SKM-1 treated with dmso at 0.1 percent for 144 hours (cell line): ENCODE data around the gene MPPED1.

Experiments used
- DNase-seq: peaks from one replicate; lab custom pipeline; 2025; ENCODE audit not compliant: unreplicated experiment; lab: John Stamatoyannopoulos, UW

MPPED1 gene

GRCh38 chr22:43514476-43515157 is 102.8 kb downstream of the MPPED1 start:
- DNase-seq: no peak

- DNase-seq: no peak
These were observed 103.6 kb downstream of the MPPED1 start for GRCh38 chr22:43515411-43515810.

GRCh38 chr22:43515902-43516301 is 104.1 kb downstream of the MPPED1 start:
- DNase-seq: no peak

- no peak for DNase-seq
These were observed 104.6 kb downstream of the MPPED1 start for GRCh38 chr22:43516386-43516785.

GRCh38 chr22:43516996-43517635 is 105.3 kb downstream of the MPPED1 start:
- DNase-seq: no peak

GRCh38 chr22:43520632-43521039 is 108.8 kb downstream of the MPPED1 start:
- DNase-seq: no peak

DNA sequence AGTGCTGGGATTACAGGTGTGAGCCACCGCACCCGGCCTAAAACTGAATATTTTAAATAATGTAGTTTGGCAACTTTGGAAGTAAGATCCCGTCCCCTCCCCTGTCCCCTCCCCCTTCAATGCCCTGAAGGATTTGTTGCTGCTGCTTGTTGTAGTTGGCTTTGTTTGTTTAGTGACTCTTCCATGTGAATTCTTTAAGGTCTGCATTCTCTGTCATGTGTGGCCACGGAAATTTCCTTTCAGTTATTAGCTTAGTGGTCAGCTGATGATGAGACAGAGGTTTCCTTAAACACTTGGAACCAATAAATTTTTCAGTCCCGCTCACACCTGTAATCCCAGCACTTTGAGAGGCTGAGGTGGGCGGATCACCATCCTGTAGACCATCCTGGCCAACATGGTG is 109.9 kb downstream of the MPPED1 start:
- DNase-seq: no peak

GRCh38 chr22:43526117-43526655 is 114.4 kb downstream of the MPPED1 start:
- no peak for DNase-seq

DNA sequence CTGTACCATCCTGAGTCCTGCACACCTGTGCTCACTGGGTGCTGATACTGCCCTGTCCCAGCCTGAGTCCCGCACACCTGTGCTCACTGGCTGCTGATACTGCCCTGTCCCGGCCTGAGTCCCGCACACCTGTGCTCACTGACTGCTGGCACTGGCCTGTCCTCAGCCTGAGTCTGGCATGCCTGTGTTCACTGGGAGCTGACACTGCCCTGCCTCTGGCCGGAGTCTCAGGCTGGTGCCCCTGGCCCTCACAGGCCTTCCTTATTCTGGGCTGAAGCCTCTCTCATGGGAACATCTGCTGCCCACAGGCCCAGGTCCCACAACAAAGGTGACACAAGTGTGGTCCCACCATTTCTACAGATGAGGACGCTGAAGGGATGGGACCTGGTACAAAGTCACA is 115.1 kb downstream of the MPPED1 start:
- DNase-seq: no peak

GRCh38 chr22:43528601-43529360 is 117.0 kb downstream of the MPPED1 start:
- DNase-seq: no peak

- DNase-seq: no peak
These were observed 117.6 kb downstream of the MPPED1 start for GRCh38 chr22:43529461-43529860.

DNA sequence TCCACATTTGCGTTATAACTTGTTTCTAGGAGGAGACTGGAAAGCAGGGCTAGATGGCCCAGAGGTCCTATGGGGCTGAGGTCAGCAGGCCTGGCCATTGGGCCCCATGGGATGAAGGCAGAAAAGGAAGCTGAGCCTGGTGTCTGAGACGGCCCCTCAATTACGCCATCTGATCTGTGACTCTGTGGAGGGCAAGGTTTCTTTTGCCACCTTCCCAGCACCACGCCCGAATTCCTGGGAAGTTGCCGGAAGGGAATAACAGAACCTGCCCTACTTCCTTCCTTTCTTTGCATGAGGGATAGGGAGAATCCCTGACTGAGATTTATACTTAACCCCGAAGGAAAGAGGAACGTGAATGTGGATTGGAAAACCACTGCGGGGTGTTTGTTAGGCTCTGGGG is 118.1 kb downstream of the MPPED1 start:
- DNase-seq: no peak

DNA sequence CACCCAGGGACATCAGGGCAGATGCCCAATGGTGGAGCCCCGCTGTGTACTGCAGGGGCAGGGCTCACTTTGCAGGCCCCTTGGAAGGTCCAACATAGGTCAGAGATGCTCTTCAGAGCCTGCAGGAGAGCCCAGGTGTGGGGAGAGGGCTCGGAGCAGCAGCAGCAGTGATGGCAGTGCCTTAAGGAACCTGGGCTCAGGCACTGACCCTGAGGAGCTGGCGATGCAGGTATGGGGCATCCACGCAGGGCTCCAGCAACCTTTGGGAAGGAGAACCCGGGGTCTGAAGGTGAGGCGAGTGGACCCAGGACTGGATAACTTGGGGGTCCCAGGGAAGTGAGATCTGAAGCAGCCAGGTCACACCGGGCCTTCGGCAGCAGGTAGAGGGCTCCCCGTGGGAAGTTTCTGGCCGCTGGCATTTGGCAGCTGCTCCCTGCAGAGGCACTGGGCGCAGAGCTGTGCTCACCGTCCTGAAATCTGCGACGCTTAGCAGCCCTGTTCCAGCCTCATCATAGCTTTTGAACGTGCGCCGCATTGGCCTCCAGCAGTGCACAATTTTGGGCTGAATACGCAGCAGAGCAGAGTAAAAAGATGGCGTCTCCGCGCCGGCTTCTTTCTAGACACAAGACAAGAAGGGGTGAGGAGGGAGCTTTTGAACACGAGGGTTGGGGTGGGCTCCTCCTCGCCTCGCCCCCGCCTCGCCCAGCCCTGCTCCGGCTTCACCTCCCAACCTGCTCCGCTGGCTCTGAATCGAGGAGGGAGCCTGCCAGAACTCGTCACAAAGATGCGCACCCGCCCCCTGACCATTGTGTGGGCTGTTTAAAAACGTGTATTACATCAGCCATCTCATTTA is 118.8 kb downstream of the MPPED1 start:
- no peak for DNase-seq

- no peak for DNase-seq
These were observed 119.8 kb downstream of the MPPED1 start for GRCh38 chr22:43531651-43532050.

DNA sequence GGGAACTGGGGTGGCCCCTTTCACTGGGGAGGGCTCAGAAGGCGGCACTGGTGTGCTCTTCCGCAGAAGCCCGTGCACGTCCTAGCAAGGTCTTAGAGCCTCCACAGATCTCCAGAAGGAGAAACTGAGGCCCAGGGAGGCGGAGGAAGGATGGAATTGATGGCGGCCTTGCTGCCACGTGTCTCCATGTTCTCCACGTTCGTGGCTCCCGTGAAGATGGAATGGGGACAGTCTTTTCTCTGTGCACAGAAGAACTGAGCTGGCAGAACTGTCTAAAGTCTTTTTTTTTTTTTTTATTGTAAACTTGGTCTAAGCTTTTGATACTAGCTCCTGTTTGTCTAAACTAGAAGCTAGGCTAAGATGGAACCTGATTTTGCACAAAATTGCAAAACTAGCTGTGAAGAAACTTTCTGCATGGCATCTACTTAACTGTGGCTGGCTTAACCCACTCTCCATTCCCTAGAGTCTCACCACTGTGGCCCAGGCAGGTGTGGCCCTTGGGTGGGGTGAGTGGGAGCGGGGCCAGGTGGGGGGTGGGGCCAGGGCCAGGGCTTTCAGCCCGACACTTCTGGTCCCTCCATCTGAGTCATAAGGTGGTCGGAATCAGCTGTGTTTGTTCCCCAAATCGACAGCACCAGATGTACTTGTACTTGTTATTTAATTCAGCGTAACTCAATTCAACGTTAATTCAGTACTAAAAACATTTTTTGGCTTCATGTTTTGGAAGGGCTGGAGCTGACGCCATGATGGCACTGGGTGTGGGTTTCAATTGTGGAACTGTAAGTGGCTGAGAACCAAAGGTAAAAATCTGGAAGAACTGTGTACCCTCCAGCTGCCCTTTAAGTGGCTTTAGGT is 120.7 kb downstream of the MPPED1 start:
- no peak for DNase-seq

DNA sequence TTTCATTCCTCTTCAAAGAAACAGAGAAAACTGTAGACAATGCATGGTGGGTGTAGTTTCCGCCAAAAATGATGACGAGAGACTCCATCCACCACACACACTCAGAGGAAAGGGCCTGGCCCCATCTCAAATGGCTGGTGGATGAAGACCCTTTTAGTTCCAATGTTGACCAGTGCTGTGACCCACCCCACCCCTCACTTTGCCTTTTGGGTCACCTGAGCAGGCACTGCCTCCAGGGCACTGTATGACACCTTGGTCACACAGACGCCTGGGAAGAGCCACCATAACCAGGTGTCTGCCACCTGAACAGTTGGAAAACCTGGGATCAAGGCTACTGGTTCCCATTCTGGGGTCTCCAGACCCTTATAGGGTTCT is 121.3 kb downstream of the MPPED1 start:
- no peak for DNase-seq

DNA sequence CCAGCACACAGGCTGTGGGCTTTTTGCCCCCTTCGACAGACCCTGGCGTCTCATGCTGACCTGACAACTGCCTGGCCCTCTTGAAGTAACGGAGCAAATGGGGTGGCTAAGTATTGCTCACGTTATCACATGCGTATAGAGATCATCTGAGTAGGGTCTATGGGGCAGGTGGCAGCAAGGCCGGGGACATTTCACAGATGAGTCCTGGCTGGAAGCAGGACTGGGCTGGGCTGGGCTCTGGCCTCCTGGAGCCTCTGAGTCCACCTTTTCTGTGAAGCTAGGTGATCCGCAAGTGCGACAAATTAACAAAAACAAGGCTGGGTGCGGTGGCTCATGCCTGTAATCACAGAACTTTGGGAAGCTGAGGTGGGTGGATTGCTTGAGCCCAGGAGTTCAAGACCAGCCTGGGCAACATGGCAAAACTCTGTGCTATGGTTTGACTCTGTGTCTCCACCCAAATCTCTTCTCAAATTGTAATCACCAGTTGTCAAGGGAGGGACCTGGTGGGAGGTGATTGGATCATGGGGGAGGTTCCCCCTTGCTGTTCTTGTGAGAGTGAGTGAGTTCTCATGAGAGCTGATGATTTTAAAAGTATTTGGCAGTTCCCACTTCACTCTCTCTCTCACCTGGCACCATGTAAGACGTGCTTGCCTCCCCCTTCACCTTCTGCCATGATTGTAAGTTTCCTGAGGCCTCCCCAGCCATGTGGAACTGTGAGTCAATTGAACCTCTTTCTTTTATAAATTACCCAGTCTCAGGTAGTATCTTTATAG is 122.0 kb downstream of the MPPED1 start:
- DNase-seq: no peak

DNA sequence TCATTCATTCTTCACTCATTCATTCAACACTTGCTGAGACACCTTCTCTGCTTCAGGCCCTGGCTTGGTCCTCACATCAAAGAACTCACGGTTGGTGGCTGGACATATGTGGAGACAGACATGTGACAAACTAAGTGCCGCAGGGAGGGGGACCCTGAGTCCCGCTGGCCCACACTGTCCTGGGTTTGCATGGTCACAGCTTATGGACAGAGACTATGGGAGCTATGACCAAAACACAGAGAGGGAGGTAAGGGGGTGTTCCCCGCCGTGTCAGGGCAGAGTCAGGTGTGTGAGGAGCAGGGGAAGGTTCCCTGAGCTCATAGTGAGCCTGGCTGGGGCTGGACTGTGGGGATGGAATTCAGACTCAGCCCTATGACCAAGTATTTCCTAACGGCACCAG is 123.1 kb downstream of the MPPED1 start:
- no peak for DNase-seq

- DNase-seq: no peak
These were observed 123.5 kb downstream of the MPPED1 start for GRCh38 chr22:43535336-43535735.
